NT2/D1 (cell line): ENCODE data around the gene VPS18.

ENCODE experiments used
- YY1 ChIP-seq: IDR thresholded peaks from 2 replicates; pipeline ENCODE4 v1.6.1; 2011; ENCODE audit not compliant: insufficient read length, insufficient read depth
- ZNF274 ChIP-seq: IDR thresholded peaks from 2 replicates; pipeline ENCODE4 v1.6.1; 2011; ENCODE audit warnings: mild to moderate bottlenecking, low read depth, low read length

DNA sequence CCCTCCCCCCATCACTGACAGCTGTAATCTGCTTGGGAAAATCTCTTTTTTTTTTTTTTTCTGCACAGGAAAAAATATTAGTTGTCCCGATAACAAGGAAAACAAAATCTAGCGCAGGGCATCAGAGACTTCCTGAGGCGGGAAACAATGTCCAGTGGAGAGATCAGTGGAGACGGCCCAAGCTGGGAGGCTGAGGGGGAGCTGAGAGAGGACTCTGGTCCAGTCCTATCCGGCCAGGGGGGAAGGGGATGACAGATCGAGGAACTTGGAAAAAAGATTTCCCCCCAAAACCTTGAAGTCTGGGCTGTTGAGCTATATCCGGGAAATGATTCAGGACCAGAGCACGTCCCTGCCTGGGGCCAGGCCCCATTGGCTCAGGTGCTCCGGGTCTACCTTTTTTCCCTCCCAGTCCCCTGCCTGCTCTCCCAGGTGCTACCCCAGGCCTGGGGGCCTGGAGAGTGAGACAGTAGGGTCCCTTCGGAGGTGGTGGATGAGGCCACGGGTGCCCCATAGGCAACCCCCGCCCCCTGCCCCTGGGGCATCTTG lies 20.9 kb downstream of the VPS18 start:
- TF ChIP-seq YY1, result no peak
- no peak for TF ChIP-seq ZNF274
